Liver (tissue), 3 donors: ENCODE results near the gene TUSC2.

Experiments used
- CTCF ChIP-seq: fragments of 150-350 bp; IDR thresholded peaks from 2 replicates; pipeline ENCODE4 v1.5.1; 2017; ENCODE audit warnings: improper control_type of control experiment, low read depth, low read length; ENCODE audit not compliant: missing input control
- EGR1 ChIP-seq, 2 donors: IDR thresholded peaks; 2 replicates each; pipeline ENCODE4 v1.6.1; 2016 to 2018; ENCODE audit warnings: antibody characterized with exemption in 2 of 2, low read depth in 2 of 2
- FOXA1 ChIP-seq: IDR thresholded peaks from 2 replicates; pipeline ENCODE4 v1.6.1; 2016; ENCODE audit warnings: antibody characterized with exemption
- FOXA2 ChIP-seq: IDR thresholded peaks from 2 replicates; pipeline ENCODE4 v1.6.1; 2016; ENCODE audit warnings: antibody characterized with exemption
- GABPA ChIP-seq, 2 donors: IDR thresholded peaks in 1 of 2; conservative IDR thresholded peaks in 1 of 2; 2 replicates each; pipeline ENCODE4 v1.6.1; 2016; ENCODE audit warnings: antibody characterized with exemption in 2 of 2, mild to moderate bottlenecking in 1 of 2, moderate library complexity in 1 of 2
- JUND ChIP-seq, 2 donors: IDR thresholded peaks; 2 replicates each; pipeline ENCODE4 v1.6.1; 2016; ENCODE audit warnings: antibody characterized with exemption in 2 of 2
- RAD21 ChIP-seq, 2 donors: IDR thresholded peaks; 2 replicates each; pipeline ENCODE4 v1.6.1; 2016; ENCODE audit warnings: antibody characterized with exemption in 2 of 2, mild to moderate bottlenecking in 2 of 2
- SP1 ChIP-seq: IDR thresholded peaks from 2 replicates; pipeline ENCODE4 v1.6.1; 2018; ENCODE audit warnings: antibody characterized with exemption, mild to moderate bottlenecking
- TAF1 ChIP-seq: conservative IDR thresholded peaks from 2 replicates; pipeline ENCODE4 v1.6.1; 2016; ENCODE audit warnings: antibody characterized with exemption, mild to moderate bottlenecking
- YY1 ChIP-seq: IDR thresholded peaks from 2 replicates; pipeline ENCODE4 v1.6.1; 2016; ENCODE audit warnings: antibody characterized with exemption, mild to moderate bottlenecking
- ZBTB33 ChIP-seq: IDR thresholded peaks from 2 replicates; pipeline ENCODE4 v1.6.1; 2016; ENCODE audit warnings: antibody characterized with exemption
- TF ChIP-seq, protein P1 (sequence below): IDR thresholded peaks from 2 replicates; pipeline ENCODE4 v1.6.1; 2016; ENCODE audit warnings: antibody characterized with exemption
- TF ChIP-seq, protein P2 (sequence below): IDR thresholded peaks from 2 replicates; pipeline ENCODE4 v1.6.1; 2016; ENCODE audit warnings: antibody characterized with exemption, mild to moderate bottlenecking
- donor health status: healthy.
- donor health status: healthy.

DNA sequence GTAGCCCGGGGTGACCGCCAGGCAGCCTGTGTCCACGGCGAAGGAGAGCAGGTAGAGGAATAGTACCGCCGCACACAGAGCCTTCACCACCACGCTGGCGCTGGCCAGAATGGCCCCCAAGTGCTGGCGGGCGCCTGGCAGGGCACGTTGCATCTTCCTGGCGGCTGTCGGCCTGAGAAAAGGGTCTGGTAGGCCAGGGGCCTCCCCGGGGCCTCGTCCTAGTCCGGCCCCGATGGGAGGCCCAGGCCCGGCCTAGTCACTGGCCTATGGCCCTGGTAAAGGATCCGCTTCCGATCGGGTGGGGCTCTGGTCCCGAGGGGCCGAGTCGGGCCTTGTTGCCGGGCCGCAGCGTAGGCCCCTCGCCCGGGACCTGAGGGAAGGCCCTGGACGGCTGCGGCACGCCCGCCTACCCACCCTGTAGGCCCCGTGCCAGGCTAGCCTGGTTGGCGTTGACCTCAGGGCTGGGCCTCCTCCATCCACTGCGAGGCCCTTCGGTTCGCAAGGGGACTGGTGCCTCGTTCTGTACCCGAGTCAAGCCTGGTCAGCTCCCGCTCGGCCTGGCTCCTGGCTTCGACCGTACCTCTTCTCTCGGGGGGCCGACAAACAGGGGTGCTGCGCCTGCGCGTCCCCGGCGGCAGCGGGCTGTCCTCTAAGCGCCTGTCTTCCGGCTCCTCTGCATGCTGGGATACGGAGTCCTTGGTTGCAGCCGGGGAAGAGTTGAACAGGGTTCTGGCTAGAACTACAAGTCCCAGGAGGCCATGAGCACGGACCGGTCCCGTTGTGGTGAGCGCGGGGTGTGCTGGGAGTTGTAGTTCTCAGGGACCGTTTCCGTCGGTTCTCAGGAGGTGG is 31.1 kb upstream of the TUSC2 start, which contains the start of gene TMEM115:
- TF ChIP-seq RAD21 (IDR thresholded peaks at IDR 0.05): no peak
- no peak for TF ChIP-seq CTCF
- TF ChIP-seq, protein P1, sequence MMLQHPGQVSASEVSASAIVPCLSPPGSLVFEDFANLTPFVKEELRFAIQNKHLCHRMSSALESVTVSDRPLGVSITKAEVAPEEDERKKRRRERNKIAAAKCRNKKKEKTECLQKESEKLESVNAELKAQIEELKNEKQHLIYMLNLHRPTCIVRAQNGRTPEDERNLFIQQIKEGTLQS: no peak
- peak in 1 of 2 donors; percentile 92 for TF ChIP-seq GABPA (IDR thresholded peaks at IDR 0.05 in 1 of 2, conservative IDR thresholded peaks at IDR 0.05 in 1 of 2)
- no peak for TF ChIP-seq JUND (IDR thresholded peaks at IDR 0.05)
- peak; percentile 30 for TF ChIP-seq FOXA1
- TF ChIP-seq, protein P2, sequence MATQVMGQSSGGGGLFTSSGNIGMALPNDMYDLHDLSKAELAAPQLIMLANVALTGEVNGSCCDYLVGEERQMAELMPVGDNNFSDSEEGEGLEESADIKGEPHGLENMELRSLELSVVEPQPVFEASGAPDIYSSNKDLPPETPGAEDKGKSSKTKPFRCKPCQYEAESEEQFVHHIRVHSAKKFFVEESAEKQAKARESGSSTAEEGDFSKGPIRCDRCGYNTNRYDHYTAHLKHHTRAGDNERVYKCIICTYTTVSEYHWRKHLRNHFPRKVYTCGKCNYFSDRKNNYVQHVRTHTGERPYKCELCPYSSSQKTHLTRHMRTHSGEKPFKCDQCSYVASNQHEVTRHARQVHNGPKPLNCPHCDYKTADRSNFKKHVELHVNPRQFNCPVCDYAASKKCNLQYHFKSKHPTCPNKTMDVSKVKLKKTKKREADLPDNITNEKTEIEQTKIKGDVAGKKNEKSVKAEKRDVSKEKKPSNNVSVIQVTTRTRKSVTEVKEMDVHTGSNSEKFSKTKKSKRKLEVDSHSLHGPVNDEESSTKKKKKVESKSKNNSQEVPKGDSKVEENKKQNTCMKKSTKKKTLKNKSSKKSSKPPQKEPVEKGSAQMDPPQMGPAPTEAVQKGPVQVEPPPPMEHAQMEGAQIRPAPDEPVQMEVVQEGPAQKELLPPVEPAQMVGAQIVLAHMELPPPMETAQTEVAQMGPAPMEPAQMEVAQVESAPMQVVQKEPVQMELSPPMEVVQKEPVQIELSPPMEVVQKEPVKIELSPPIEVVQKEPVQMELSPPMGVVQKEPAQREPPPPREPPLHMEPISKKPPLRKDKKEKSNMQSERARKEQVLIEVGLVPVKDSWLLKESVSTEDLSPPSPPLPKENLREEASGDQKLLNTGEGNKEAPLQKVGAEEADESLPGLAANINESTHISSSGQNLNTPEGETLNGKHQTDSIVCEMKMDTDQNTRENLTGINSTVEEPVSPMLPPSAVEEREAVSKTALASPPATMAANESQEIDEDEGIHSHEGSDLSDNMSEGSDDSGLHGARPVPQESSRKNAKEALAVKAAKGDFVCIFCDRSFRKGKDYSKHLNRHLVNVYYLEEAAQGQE: peak; percentile 60
- no peak for TF ChIP-seq FOXA2
- TF ChIP-seq ZBTB33: no peak
- peak; percentile 93 for TF ChIP-seq YY1
- no peak for TF ChIP-seq EGR1 (IDR thresholded peaks at IDR 0.05; ENCODE audit: low read depth in 2 of 2)
- no peak for TF ChIP-seq TAF1
- TF ChIP-seq SP1: peak; percentile 66
